Measurements from ENCODE around the gene CSH2.
"Not testable (repeated sequence)": the region's sequence is repeated elsewhere in the genome, so short reads cannot be mapped to it uniquely, and the experiment has no call there.

GRCh38 chr17:63909586-63909985 lies 36.1 kb upstream of the CSH2 start:
- TF ChIP-seq CTCF (IDR thresholded peaks at IDR 0.05; ENCODE audit: insufficient read depth, low read length, poor library complexity, severe bottlenecking); EZH2phosphoT487 (conservative IDR thresholded peaks at IDR 0.05; ENCODE audit: low read length): not testable (repeated sequence)
